Activated T-helper 1 cell treated with anti-CD3 and anti-CD28 coated beads, Interleukin-12 subunit alpha, Interleukin-12 subunit beta, Interleukin-2, Interleukin-4 antibody, amounts not matched to agents 30 ng/mL and 10 ng/mL and 1 ng/mL, durations not matched to agents 14 hours and 24 hours and 36 hours (primary cell): Measurements from ENCODE around the gene PTPN14. TPM values are rescaled to one million over a fixed set of nuclear protein-coding genes. Genes with fewer than 3 reads are reported as not detected.

Experiments
- DNase-seq: peaks from one replicate; pipeline ENCODE4 v3.0.0; 2021; ENCODE audit warnings: low spot score
- H3K27ac Mint-ChIP-seq: one replicate; pipeline ENCODE4 v1.8.0; 2021; ENCODE audit warnings: mild to moderate bottlenecking, mixed read lengths
- H3K27me3 Mint-ChIP-seq: one replicate; pipeline ENCODE4 v1.8.0; 2022; ENCODE audit warnings: mild to moderate bottlenecking, moderate library complexity, mixed read lengths; ENCODE audit not compliant: insufficient read depth
- H3K36me3 Mint-ChIP-seq: one replicate; pipeline ENCODE4 v1.8.0; 2021; ENCODE audit warnings: low read depth, mixed read lengths
- H3K4me1 Mint-ChIP-seq: one replicate; pipeline ENCODE4 v1.8.0; 2021; ENCODE audit warnings: low read depth, mixed read lengths
- H3K4me3 Mint-ChIP-seq: one replicate; pipeline ENCODE4 v1.8.0; 2021; ENCODE audit warnings: mild to moderate bottlenecking, moderate library complexity, mixed read lengths
- H3K9me3 Mint-ChIP-seq: one replicate; pipeline ENCODE4 v1.8.0; 2021; ENCODE audit warnings: mixed read lengths
- intact Hi-C: fragments of 100-400 bp; cut with micrococcal nuclease; formaldehyde crosslinking; loops from one replicate; pipeline ENCODE4 v1.15.1; 2024
- total RNA-seq: library from RNA; stranded (reverse); gene quantifications from 2 replicates; pipeline ENCODE4 v1.2.3, GENCODE V29; 2022

Gene PTPN14
- total RNA-seq, 1 donor from 2014 or later = 20.6 TPM

- no peak overlapping the region for H3K27ac Mint-ChIP-seq
- H3K4me3 Mint-ChIP-seq = no peak overlapping the region
- DNase-seq = no peak
- intact Hi-C loops = no loop called here
- no peaks in the 10 kb centered on the region for H3K9me3 Mint-ChIP-seq
- no peaks in the 10 kb centered on the region for H3K36me3 Mint-ChIP-seq
- peaks cover 42% of the 10 kb centered on the region for H3K27me3 Mint-ChIP-seq
- H3K4me1 Mint-ChIP-seq = no peaks in the 10 kb centered on the region
These were observed 6.7 kb upstream of the PTPN14 start for GRCh38 chr1:214557952-214558735.

GRCh38 chr1:214553142-214553710 lies 1.8 kb upstream of the PTPN14 start:
- intact Hi-C loops = loop anchor here (5.0 kb wide), 1 partner anchor 106 kb away; no protein-coding TSS in a partner anchor
- H3K27ac Mint-ChIP-seq = no peak overlapping the region
- H3K4me1 Mint-ChIP-seq = peaks cover 9% of the 10 kb centered on the region
- H3K27me3 Mint-ChIP-seq = peaks cover 52% of the 10 kb centered on the region
- H3K36me3 Mint-ChIP-seq = no peaks in the 10 kb centered on the region
- DNase-seq = no peak
- H3K4me3 Mint-ChIP-seq = peak overlapping the region; percentile 63
- no peaks in the 10 kb centered on the region for H3K9me3 Mint-ChIP-seq

- no peaks in the 10 kb centered on the region for H3K9me3 Mint-ChIP-seq
- no peak overlapping the region for H3K27ac Mint-ChIP-seq
- H3K4me1 Mint-ChIP-seq = peaks cover 9% of the 10 kb centered on the region
- peaks cover 53% of the 10 kb centered on the region for H3K27me3 Mint-ChIP-seq
- no peaks in the 10 kb centered on the region for H3K36me3 Mint-ChIP-seq
- DNase-seq = no peak
- intact Hi-C loops = loop anchor here (5.0 kb wide), 1 partner anchor 105 kb away; no protein-coding TSS in a partner anchor
- peak overlapping the region; percentile 85 for H3K4me3 Mint-ChIP-seq
These were observed 789 bp upstream of the PTPN14 start for GRCh38 chr1:214552174-214552608.

- Mint-ChIP-seq H3K4me1 (peaks cover 9% of the 10 kb centered on the region), H3K27ac (peak overlapping the region; percentile 71), H3K27me3 (peaks cover 51% of the 10 kb centered on the region), H3K9me3 (no peaks in the 10 kb centered on the region), H3K4me3 (peak overlapping the region; percentile 89), H3K36me3 (no peaks in the 10 kb centered on the region)
- no peak for DNase-seq
- intact Hi-C loops = loop anchor here (2.0 to 5.0 kb wide), 2 partner anchors 34 to 104 kb away; no protein-coding TSS in a partner anchor
These were observed 456 bp downstream of the PTPN14 start for GRCh38 chr1:214550857-214551435.

GRCh38 chr1:214550013-214550856 lies 1.2 kb downstream of the PTPN14 start:
- DNase-seq = no peak
- H3K27ac Mint-ChIP-seq = peak overlapping the region; percentile 20
- H3K36me3 Mint-ChIP-seq = no peaks in the 10 kb centered on the region
- H3K4me3 Mint-ChIP-seq = peak overlapping the region; percentile 89
- intact Hi-C loops = loop anchor here (2.0 to 5.0 kb wide), 2 partner anchors 35 to 103 kb away; no protein-coding TSS in a partner anchor
- peaks cover 9% of the 10 kb centered on the region for H3K4me1 Mint-ChIP-seq
- H3K9me3 Mint-ChIP-seq = no peaks in the 10 kb centered on the region
- peaks cover 49% of the 10 kb centered on the region for H3K27me3 Mint-ChIP-seq

- Mint-ChIP-seq H3K27me3 (peaks cover 48% of the 10 kb centered on the region), H3K36me3 (no peaks in the 10 kb centered on the region), H3K27ac (no peak overlapping the region), H3K9me3 (no peaks in the 10 kb centered on the region), H3K4me3 (peak overlapping the region; percentile 89), H3K4me1 (peaks cover 9% of the 10 kb centered on the region)
- DNase-seq = no peak
- intact Hi-C loops = loop anchor here (2.0 to 5.0 kb wide), 2 partner anchors 35 to 102 kb away; no protein-coding TSS in a partner anchor
These were observed 1.8 kb downstream of the PTPN14 start for GRCh38 chr1:214549604-214550003.

GRCh38 chr1:214548988-214549387 lies 2.4 kb downstream of the PTPN14 start:
- H3K9me3 Mint-ChIP-seq = no peaks in the 10 kb centered on the region
- no peak for DNase-seq
- peak overlapping the region; percentile 89 for H3K4me3 Mint-ChIP-seq
- peaks cover 9% of the 10 kb centered on the region for H3K4me1 Mint-ChIP-seq
- peaks cover 45% of the 10 kb centered on the region for H3K27me3 Mint-ChIP-seq
- intact Hi-C loops = no loop called here
- H3K36me3 Mint-ChIP-seq = no peaks in the 10 kb centered on the region
- H3K27ac Mint-ChIP-seq = no peak overlapping the region

GRCh38 chr1:214548271-214548670 lies 3.1 kb downstream of the PTPN14 start:
- Mint-ChIP-seq H3K4me3 (no peak overlapping the region), H3K27ac (no peak overlapping the region), H3K27me3 (peaks cover 38% of the 10 kb centered on the region), H3K36me3 (no peaks in the 10 kb centered on the region), H3K9me3 (no peaks in the 10 kb centered on the region), H3K4me1 (peaks cover 9% of the 10 kb centered on the region)
- intact Hi-C loops = no loop called here
- DNase-seq = no peak

GRCh38 chr1:214547747-214548146 lies 3.7 kb downstream of the PTPN14 start:
- H3K4me3 Mint-ChIP-seq = no peak overlapping the region
- intact Hi-C loops = no loop called here
- DNase-seq = no peak
- H3K27ac Mint-ChIP-seq = no peak overlapping the region
- peaks cover 37% of the 10 kb centered on the region for H3K27me3 Mint-ChIP-seq
- H3K9me3 Mint-ChIP-seq = no peaks in the 10 kb centered on the region
- peaks cover 9% of the 10 kb centered on the region for H3K4me1 Mint-ChIP-seq
- no peaks in the 10 kb centered on the region for H3K36me3 Mint-ChIP-seq

GRCh38 chr1:214546886-214547641 lies 4.3 kb downstream of the PTPN14 start:
- intact Hi-C loops = no loop called here

GRCh38 chr1:214546084-214546483 lies 5.3 kb downstream of the PTPN14 start:
- intact Hi-C loops = no loop called here
- Mint-ChIP-seq H3K4me1 (no peaks in the 10 kb centered on the region), H3K27ac (no peak overlapping the region), H3K36me3 (no peaks in the 10 kb centered on the region), H3K9me3 (no peaks in the 10 kb centered on the region), H3K27me3 (peaks cover 29% of the 10 kb centered on the region), H3K4me3 (no peak overlapping the region)
- no peak for DNase-seq

More at GRCh38 chr1:214546886-214547641, 4.3 kb downstream of the PTPN14 start:
- DNase-seq = no peak
- Mint-ChIP-seq H3K27me3 (peaks cover 34% of the 10 kb centered on the region), H3K4me1 (peaks cover 3% of the 10 kb centered on the region), H3K9me3 (no peaks in the 10 kb centered on the region), H3K27ac (no peak overlapping the region), H3K36me3 (no peaks in the 10 kb centered on the region), H3K4me3 (no peak overlapping the region)

- Mint-ChIP-seq H3K27me3 (peaks cover 29% of the 10 kb centered on the region), H3K4me3 (no peak overlapping the region), H3K9me3 (no peaks in the 10 kb centered on the region), H3K27ac (no peak overlapping the region), H3K4me1 (no peaks in the 10 kb centered on the region), H3K36me3 (no peaks in the 10 kb centered on the region)
- intact Hi-C loops = no loop called here
- no peak for DNase-seq
These were observed 6.1 kb downstream of the PTPN14 start for GRCh38 chr1:214545293-214545692.
